Gastroesophageal sphincter (tissue), 3 donors: Measurements from ENCODE around the gene TOMM20.

Experiments used
- CTCF ChIP-seq, 4 experiments: fragments of 200-600 bp in 2 of 4; fragments of 450-650 bp in 2 of 4; sonication (generic) in 1 of 4; IDR thresholded peaks; one replicate each; pipeline ENCODE4 v1.5.1; 2017 to 2019; ENCODE audit warnings: antibody characterized with exemption in 4 of 4, mild to moderate bottlenecking in 2 of 4, moderate library complexity in 2 of 4
- EP300 ChIP-seq: sonication (generic); formaldehyde crosslinking; IDR thresholded peaks from one replicate; pipeline ENCODE4 v1.6.1; 2017; ENCODE audit warnings: antibody characterized with exemption, mild to moderate bottlenecking

GRCh38 chr1:235087906-235088305 is 40.7 kb downstream of the TOMM20 start:
- TF ChIP-seq CTCF (IDR thresholded peaks at IDR 0.05) (no peak), EP300 (no peak)
